ENCODE results near the gene EP400.

EP400 gene

DNA sequence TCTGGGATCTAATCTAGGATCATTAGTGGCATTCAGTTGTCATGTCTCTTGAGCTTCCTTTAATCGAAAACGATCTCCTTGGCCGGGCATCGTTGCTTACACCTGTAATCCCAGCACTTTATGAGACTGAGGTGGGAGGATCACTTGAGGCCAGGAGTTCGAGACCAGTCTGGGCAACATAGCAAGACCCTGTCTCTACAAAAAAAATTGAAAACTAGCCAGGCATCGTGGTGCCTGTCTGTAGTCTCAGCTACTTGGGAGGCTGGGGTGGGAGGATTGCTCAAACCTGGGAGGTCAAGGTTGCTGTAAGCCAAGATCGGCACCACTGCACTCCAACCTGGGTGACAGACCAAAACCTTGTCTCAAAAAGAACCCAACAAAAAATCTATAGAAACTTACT, 11.7 kb upstream of the EP400 start:
- Histone ChIP-seq H3K4me1 (ENCODE audit: control insufficient read depth, insufficient read depth, low read length) (no peaks in the 10 kb centered on the region), H3K27me3 (ENCODE audit: control insufficient read depth, insufficient read depth, low read length) (no peaks in the 10 kb centered on the region), H3K36me3 (ENCODE audit: control insufficient read depth, insufficient read depth, low read length) (peaks cover 60% of the 10 kb centered on the region), H3K9me3 (ENCODE audit: control insufficient read depth, insufficient read depth, low read length) (no peaks in the 10 kb centered on the region), H3K4me3 (ENCODE audit: low read depth, low read length) (no peak overlapping the region), H3K9ac (ENCODE audit: low read depth, low read length) (no peak overlapping the region)

DNA sequence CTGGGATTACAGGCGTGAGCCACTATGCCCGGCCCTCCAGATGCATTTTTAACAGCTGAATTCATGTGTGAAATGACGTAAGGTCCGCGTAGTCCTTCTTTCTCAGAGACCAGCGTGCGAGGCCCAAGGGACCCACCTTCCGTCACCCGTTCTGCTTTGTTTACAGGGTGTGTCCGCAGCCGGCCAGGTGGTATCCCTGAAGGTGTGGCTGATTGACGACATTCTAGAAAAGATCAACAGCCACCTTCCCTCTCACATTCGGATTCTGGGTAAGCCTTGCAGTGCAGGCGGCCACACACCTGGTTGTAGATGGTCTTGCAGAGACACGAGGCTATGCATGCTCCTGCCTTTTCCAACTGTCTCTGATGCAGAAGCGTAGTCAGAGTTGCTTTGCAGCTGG, 10.7 kb upstream of the EP400 start:
- no peaks in the 10 kb centered on the region for H3K27me3 ChIP-seq (ENCODE audit: control insufficient read depth, insufficient read depth, low read length)
- peaks cover 59% of the 10 kb centered on the region for H3K36me3 ChIP-seq (ENCODE audit: control insufficient read depth, insufficient read depth, low read length)
- no peaks in the 10 kb centered on the region for H3K4me1 ChIP-seq (ENCODE audit: control insufficient read depth, insufficient read depth, low read length)
- no peaks in the 10 kb centered on the region for H3K9me3 ChIP-seq (ENCODE audit: control insufficient read depth, insufficient read depth, low read length)
- H3K9ac ChIP-seq (ENCODE audit: low read depth, low read length): no peak overlapping the region
- H3K4me3 ChIP-seq (ENCODE audit: low read depth, low read length): no peak overlapping the region

DNA sequence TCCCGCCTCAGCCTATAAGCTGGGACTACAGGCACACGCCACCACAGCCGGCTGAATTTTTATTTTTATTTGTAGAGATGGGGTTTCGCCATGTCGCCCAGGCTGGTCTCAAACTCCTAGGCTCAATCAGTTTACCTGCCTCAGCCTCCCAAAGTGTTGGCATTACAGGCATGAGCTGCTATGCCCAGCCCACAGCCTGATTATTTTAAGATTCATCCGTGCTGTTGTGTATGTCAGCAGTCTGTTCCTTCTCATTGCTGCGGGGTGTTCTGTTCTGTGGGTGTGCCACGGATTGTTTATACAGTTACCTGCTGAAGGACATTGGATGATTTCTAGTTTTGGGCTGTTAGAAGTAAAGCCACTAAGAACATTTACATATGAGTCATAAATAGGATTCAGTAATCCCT, 9.6 kb upstream of the EP400 start:
- Histone ChIP-seq H3K4me1 (ENCODE audit: control insufficient read depth, insufficient read depth, low read length) (no peaks in the 10 kb centered on the region), H3K9me3 (ENCODE audit: control insufficient read depth, insufficient read depth, low read length) (no peaks in the 10 kb centered on the region), H3K4me3 (ENCODE audit: low read depth, low read length) (no peak overlapping the region), H3K27me3 (ENCODE audit: control insufficient read depth, insufficient read depth, low read length) (no peaks in the 10 kb centered on the region), H3K36me3 (ENCODE audit: control insufficient read depth, insufficient read depth, low read length) (peaks cover 55% of the 10 kb centered on the region), H3K9ac (ENCODE audit: low read depth, low read length) (no peak overlapping the region)

DNA sequence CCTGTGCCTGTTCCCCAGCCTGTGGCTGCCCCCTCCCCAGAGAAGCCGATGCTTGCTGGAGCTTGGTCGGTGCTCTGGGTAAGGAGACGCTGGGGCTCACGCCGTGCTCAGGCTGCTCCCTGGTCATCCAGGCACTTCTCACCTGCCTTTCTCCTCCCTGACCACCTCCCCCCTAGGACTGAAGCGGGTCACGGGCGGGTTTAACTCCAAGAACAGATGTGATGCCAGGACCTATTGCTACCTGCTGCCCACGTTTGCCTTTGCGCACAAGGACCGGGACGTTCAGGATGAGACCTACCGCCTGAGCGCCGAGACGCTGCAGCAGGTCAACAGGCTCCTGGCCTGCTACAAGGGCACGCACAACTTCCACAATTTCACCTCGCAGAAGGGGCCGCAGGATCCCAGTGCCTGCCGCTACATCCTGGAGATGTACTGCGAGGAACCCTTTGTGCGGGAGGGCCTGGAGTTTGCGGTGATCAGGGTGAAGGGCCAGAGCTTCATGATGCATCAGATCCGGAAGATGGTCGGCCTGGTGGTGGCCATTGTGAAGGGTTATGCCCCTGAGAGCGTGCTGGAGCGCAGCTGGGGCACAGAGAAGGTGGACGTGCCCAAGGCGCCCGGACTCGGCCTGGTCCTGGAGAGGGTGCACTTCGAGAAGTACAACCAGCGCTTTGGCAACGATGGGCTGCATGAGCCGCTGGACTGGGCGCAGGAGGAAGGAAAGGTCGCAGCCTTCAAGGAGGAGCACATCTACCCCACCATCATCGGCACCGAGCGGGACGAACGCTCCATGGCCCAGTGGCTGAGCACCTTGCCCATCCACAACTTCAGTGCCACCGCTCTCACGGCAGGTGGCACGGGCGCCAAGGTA, 8.4 kb upstream of the EP400 start:
- Histone ChIP-seq H3K9ac (ENCODE audit: low read depth, low read length) (no peak overlapping the region), H3K4me3 (ENCODE audit: low read depth, low read length) (no peak overlapping the region), H3K36me3 (ENCODE audit: control insufficient read depth, insufficient read depth, low read length) (peaks cover 48% of the 10 kb centered on the region), H3K4me1 (ENCODE audit: control insufficient read depth, insufficient read depth, low read length) (no peaks in the 10 kb centered on the region), H3K9me3 (ENCODE audit: control insufficient read depth, insufficient read depth, low read length) (no peaks in the 10 kb centered on the region), H3K27me3 (ENCODE audit: control insufficient read depth, insufficient read depth, low read length) (no peaks in the 10 kb centered on the region)

DNA sequence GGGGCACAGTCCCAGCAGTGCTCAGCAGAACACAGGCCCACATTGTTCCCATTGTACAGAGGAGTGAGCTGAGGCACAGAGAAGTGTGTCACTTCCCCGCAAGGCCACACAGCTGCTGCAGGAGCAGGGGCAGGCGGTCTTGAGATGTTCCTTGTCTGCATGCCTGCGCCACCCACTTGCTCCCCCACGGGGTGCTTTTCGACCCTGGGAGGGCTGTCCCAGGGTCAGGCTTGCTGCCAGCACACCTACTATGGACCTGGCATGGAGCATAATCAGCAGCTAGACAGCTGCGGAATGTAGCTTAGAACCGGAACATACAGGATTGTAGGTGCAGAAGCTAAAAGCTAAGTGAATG, 7.8 kb upstream of the EP400 start:
- no peaks in the 10 kb centered on the region for H3K27me3 ChIP-seq (ENCODE audit: control insufficient read depth, insufficient read depth, low read length)
- no peaks in the 10 kb centered on the region for H3K4me1 ChIP-seq (ENCODE audit: control insufficient read depth, insufficient read depth, low read length)
- no peaks in the 10 kb centered on the region for H3K9me3 ChIP-seq (ENCODE audit: control insufficient read depth, insufficient read depth, low read length)
- peaks cover 46% of the 10 kb centered on the region for H3K36me3 ChIP-seq (ENCODE audit: control insufficient read depth, insufficient read depth, low read length)
- no peak overlapping the region for H3K4me3 ChIP-seq (ENCODE audit: low read depth, low read length)
- H3K9ac ChIP-seq (ENCODE audit: low read depth, low read length): no peak overlapping the region

DNA sequence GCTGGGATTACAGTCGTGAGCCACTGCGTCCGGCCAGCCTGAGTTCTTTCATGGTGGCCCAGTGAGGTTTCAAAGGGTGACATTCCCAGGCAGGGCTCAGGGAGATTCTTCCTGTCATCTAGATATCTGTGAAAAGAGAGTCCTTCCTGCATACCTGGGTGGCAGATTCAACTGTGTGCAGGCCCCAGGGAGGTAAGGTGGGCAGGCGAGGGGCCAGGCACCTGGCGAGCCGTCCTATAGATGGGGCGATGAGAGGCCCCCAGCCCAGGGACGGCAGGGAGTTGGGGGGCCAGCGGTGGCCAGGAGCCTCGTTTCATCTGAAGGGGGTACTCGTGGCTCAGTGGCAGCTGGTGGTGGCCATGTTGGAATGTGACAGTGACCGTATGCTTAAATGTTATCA, 7.1 kb upstream of the EP400 start:
- H3K9me3 ChIP-seq (ENCODE audit: control insufficient read depth, insufficient read depth, low read length): no peaks in the 10 kb centered on the region
- no peak overlapping the region for H3K4me3 ChIP-seq (ENCODE audit: low read depth, low read length)
- no peaks in the 10 kb centered on the region for H3K4me1 ChIP-seq (ENCODE audit: control insufficient read depth, insufficient read depth, low read length)
- peaks cover 46% of the 10 kb centered on the region for H3K36me3 ChIP-seq (ENCODE audit: control insufficient read depth, insufficient read depth, low read length)
- no peaks in the 10 kb centered on the region for H3K27me3 ChIP-seq (ENCODE audit: control insufficient read depth, insufficient read depth, low read length)
- H3K9ac ChIP-seq (ENCODE audit: low read depth, low read length): no peak overlapping the region

DNA sequence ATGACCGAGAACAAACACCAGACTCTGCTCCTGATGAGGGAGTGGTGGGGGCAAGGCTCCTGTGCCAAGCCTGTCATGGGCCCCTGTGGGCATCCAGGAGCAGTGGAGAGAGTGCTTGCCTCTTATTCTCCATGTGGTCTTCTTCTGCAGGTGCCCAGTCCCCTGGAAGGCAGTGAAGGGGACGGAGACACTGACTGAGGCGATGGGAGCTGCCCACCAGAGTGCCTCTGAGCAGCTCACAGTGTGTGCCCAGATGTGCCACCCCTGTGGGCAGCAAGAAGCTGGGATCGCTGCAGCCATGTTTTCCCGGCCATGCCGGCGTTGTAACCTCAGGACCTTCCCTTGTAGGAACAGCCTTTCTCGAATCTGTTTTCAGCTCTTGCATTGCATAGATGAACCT, 6.4 kb upstream of the EP400 start:
- peaks cover 42% of the 10 kb centered on the region for H3K36me3 ChIP-seq (ENCODE audit: control insufficient read depth, insufficient read depth, low read length)
- no peak overlapping the region for H3K4me3 ChIP-seq (ENCODE audit: low read depth, low read length)
- H3K9ac ChIP-seq (ENCODE audit: low read depth, low read length): no peak overlapping the region

DNA sequence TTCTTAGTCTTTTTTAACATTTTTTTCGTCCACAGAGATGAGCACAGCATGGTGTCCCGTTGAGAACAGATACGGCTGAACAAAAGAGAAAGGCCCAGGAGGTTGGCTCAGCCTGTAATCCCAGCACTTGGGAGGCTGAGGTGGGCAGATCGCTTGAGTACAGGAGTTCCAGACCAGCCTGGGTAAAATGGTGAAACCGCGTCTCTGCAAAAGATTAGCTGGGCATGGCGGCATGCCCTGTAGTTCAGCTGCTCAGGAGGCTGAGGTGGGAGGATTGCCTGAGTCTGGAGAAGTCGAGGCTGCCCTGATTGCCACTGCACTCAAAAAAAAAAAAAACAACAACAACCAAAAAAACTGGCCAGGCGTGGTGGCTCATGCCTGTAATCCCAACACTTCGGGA, 5.9 kb upstream of the EP400 start:
- H3K9me3 ChIP-seq (ENCODE audit: control insufficient read depth, insufficient read depth, low read length): no peaks in the 10 kb centered on the region
- H3K36me3 ChIP-seq (ENCODE audit: control insufficient read depth, insufficient read depth, low read length): peaks cover 42% of the 10 kb centered on the region
- H3K4me3 ChIP-seq (ENCODE audit: low read depth, low read length): no peak overlapping the region
- no peaks in the 10 kb centered on the region for H3K27me3 ChIP-seq (ENCODE audit: control insufficient read depth, insufficient read depth, low read length)
- no peak overlapping the region for H3K9ac ChIP-seq (ENCODE audit: low read depth, low read length)
- H3K4me1 ChIP-seq (ENCODE audit: control insufficient read depth, insufficient read depth, low read length): no peaks in the 10 kb centered on the region

More for the DNA sequence above, 6.4 kb upstream of the EP400 start:
- Histone ChIP-seq H3K27me3 (ENCODE audit: control insufficient read depth, insufficient read depth, low read length) (no peaks in the 10 kb centered on the region), H3K9me3 (ENCODE audit: control insufficient read depth, insufficient read depth, low read length) (no peaks in the 10 kb centered on the region), H3K4me1 (ENCODE audit: control insufficient read depth, insufficient read depth, low read length) (no peaks in the 10 kb centered on the region)

DNA sequence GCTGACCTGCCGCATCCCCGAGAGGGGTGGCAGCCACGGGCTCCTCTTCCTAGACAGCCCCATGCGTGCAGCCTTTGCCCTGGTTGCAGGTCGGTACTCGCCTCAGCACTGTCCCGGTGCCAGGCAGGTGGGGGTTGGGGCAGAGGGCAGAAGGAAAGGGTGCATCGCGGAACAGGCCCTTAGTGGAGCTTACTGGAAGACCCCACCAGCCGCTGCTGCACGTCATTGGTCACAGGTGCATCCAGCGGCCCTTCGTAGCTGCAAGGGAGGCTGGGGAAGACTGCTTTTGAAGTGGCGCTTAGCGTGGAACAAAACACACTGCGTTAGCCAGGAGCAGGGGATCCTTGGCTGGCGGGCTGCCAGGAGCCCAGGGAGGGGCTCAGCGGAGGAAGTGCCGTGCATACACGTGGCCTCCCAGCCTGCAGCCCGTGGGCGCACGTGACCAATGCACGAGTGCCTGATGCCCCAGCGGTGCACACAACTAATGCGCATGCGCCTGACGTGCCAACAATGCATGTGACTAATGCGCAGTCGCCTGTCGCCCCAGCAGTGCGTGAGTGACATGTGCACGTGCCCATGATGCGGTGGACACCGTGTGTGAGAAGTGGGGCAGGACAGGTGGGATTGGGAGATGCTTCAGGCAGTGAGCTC, 5.0 kb upstream of the EP400 start:
- no peaks in the 10 kb centered on the region for H3K9me3 ChIP-seq (ENCODE audit: control insufficient read depth, insufficient read depth, low read length)
- no peak overlapping the region for H3K9ac ChIP-seq (ENCODE audit: low read depth, low read length)
- H3K36me3 ChIP-seq (ENCODE audit: control insufficient read depth, insufficient read depth, low read length): peaks cover 35% of the 10 kb centered on the region
- no peaks in the 10 kb centered on the region for H3K27me3 ChIP-seq (ENCODE audit: control insufficient read depth, insufficient read depth, low read length)
- H3K4me3 ChIP-seq (ENCODE audit: low read depth, low read length): no peak overlapping the region
- H3K4me1 ChIP-seq (ENCODE audit: control insufficient read depth, insufficient read depth, low read length): no peaks in the 10 kb centered on the region

DNA sequence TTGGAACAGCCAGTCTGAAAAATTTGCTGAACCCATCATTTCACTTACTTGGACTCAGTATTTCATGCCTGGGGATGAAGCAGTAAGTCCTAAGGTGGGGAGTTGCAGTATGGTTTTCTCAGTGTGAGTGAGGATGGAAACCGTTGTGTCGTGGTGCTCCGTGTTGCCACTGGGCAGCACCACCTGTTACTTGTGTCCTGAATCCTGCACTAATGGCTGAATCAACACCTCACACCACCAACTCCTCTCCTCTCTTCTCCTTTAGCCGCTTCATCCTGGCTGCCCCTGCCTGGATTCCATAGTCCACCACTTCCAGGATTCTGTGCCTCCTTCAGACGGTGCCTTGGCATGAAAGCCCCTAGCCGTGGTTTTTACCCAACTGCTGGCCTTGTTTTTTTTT, 3.0 kb upstream of the EP400 start:
- Histone ChIP-seq H3K9ac (ENCODE audit: low read depth, low read length) (no peak overlapping the region), H3K4me3 (ENCODE audit: low read depth, low read length) (no peak overlapping the region), H3K9me3 (ENCODE audit: control insufficient read depth, insufficient read depth, low read length) (no peaks in the 10 kb centered on the region), H3K4me1 (ENCODE audit: control insufficient read depth, insufficient read depth, low read length) (no peaks in the 10 kb centered on the region), H3K36me3 (ENCODE audit: control insufficient read depth, insufficient read depth, low read length) (peaks cover 20% of the 10 kb centered on the region), H3K27me3 (ENCODE audit: control insufficient read depth, insufficient read depth, low read length) (no peaks in the 10 kb centered on the region)

DNA sequence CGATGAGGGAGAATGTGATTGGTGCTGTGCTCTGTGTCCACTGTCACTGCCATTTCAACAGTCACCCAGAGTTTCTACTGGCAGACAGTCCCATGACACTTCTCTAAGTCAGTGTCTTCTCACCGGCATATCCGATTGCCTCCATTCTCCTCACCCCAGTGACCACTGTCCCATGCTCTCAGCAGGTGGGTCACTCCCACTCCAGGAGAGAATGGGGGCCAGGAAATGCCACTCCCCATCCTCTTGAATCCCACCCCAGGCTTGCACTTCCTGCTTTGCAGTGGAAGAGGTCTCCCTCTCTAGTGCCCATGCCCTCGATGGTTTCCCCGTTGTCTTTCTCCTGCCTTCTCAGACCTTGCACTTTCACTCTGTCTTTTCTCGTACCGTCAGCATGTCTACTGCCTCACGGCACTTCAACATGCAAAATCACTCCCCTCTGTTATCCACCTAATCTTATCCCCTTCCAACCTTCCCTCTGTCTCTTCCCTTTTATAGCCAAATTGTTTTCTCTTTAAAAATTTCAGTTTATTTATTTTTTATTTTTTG, 2.2 kb upstream of the EP400 start:
- no peaks in the 10 kb centered on the region for H3K4me1 ChIP-seq (ENCODE audit: control insufficient read depth, insufficient read depth, low read length)
- H3K27me3 ChIP-seq (ENCODE audit: control insufficient read depth, insufficient read depth, low read length): no peaks in the 10 kb centered on the region
- no peak overlapping the region for H3K4me3 ChIP-seq (ENCODE audit: low read depth, low read length)
- no peak overlapping the region for H3K9ac ChIP-seq (ENCODE audit: low read depth, low read length)
- H3K9me3 ChIP-seq (ENCODE audit: control insufficient read depth, insufficient read depth, low read length): no peaks in the 10 kb centered on the region
- peaks cover 16% of the 10 kb centered on the region for H3K36me3 ChIP-seq (ENCODE audit: control insufficient read depth, insufficient read depth, low read length)

DNA sequence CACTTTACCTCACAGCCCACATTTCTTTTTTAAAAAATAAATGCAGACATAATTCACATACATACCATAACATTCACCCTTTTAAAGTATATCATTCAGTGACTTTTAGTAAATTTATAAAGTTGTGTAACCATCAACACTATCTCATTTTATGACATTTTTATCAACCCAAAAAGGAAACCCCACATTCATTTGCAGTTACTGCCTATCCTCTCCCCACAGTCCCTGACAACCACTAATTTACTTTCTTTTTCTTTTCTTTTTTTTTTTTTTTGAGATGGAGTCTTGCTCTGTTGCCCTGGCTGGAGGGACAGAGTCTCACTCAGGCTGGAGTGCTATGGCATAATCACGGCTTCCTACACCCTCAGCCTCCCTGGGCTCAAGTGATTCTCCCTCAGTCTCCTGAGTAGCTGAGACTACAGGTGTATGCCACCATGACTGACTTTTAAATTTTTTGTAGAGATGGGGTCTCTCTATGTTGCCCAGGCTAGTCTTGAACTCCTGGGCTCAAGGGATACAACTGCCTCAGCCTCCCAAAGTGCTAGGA, 1.5 kb upstream of the EP400 start:
- no peak overlapping the region for H3K9ac ChIP-seq (ENCODE audit: low read depth, low read length)
- no peaks in the 10 kb centered on the region for H3K9me3 ChIP-seq (ENCODE audit: control insufficient read depth, insufficient read depth, low read length)
- no peaks in the 10 kb centered on the region for H3K4me1 ChIP-seq (ENCODE audit: control insufficient read depth, insufficient read depth, low read length)
- no peak overlapping the region for H3K4me3 ChIP-seq (ENCODE audit: low read depth, low read length)
- peaks cover 14% of the 10 kb centered on the region for H3K36me3 ChIP-seq (ENCODE audit: control insufficient read depth, insufficient read depth, low read length)
- H3K27me3 ChIP-seq (ENCODE audit: control insufficient read depth, insufficient read depth, low read length): no peaks in the 10 kb centered on the region

Measured in iPS-15b (cell line).